ENCODE results near the gene ZDHHC18.
A peak's percentile ranks its signal among the peaks of the same experiment; 100 is the strongest.

Gene ZDHHC18

DNA sequence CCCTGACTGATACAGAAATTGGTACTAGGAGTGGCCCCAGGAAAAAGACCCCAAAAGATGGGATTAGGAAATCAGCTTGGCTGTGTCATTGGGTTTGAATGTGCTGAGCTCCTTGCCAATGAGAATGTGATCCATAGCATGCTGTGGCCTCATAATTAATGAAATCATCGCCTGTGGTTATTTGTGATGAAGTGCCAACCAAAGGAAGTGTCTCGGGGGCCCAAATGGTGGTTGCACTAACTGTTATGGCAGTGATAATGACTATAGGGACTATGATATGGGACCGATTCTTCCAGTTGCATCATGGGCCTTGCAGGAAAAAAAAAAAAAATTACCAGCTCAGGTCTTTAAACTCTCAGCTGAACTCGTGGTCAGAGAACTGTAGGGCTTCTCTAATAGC, 15.4 kb upstream of the ZDHHC18 start:
- H3K4me3 Mint-ChIP-seq, result no peak overlapping the region
- H3K36me3 Mint-ChIP-seq (ENCODE audit: low read depth), result no peaks in the 10 kb centered on the region
- H3K9me3 Mint-ChIP-seq, result no peaks in the 10 kb centered on the region
- H3K27ac Mint-ChIP-seq, result peak overlapping the region; percentile 31
- H3K4me1 Mint-ChIP-seq (ENCODE audit: low read depth), result peaks cover 17% of the 10 kb centered on the region
- no peaks in the 10 kb centered on the region for H3K27me3 Mint-ChIP-seq (ENCODE audit: low read depth)
- no peak for DNase-seq (ENCODE audit: low spot score)

DNA sequence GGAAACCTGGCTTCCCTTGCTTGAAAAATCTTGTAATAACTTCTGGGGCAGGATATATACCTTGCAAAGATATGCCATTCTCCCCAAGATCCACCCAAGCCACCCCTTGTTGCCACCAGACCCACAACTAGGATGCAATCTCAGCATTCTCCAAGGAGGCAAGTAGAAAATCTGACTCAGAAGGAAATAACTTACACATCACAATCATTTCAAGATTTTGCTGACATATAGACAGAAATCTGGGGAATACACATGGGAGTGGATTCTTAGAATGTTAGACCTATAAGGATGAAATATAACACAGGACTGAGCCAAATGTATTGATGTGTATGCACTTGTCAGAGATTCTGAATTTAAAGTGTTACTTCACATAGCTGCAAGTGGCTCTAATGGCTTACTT, 14.8 kb upstream of the ZDHHC18 start:
- no peak overlapping the region for H3K27ac Mint-ChIP-seq
- H3K36me3 Mint-ChIP-seq (ENCODE audit: low read depth), result no peaks in the 10 kb centered on the region
- H3K27me3 Mint-ChIP-seq (ENCODE audit: low read depth), result no peaks in the 10 kb centered on the region
- H3K4me1 Mint-ChIP-seq (ENCODE audit: low read depth), result peaks cover 17% of the 10 kb centered on the region
- H3K9me3 Mint-ChIP-seq, result no peaks in the 10 kb centered on the region
- DNase-seq (ENCODE audit: low spot score), result no peak
- no peak overlapping the region for H3K4me3 Mint-ChIP-seq

DNA sequence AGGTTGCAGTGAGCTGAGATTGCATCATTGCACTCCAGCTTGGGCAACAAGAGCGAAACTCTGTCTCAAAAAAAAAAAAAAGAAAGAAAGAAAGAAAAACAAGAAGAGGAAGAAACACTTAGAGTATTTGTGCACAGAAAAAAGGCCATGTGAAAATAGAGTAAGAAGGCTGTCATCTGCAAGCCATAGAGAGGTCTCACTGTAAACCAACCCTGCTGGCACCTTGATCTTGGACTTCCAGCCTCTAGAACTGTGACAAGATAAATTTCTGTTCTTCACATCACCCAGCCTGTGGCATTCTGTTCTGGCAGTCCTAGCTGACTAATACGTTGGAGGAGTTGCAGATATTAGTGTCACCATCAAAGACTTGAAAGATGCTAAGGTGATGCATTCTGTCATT, 12.1 kb upstream of the ZDHHC18 start:
- no peak for DNase-seq (ENCODE audit: low spot score)
- no peaks in the 10 kb centered on the region for H3K36me3 Mint-ChIP-seq (ENCODE audit: low read depth)
- no peak overlapping the region for H3K4me3 Mint-ChIP-seq
- H3K27me3 Mint-ChIP-seq (ENCODE audit: low read depth), result no peaks in the 10 kb centered on the region
- H3K9me3 Mint-ChIP-seq, result no peaks in the 10 kb centered on the region
- H3K27ac Mint-ChIP-seq, result no peak overlapping the region
- peaks cover 17% of the 10 kb centered on the region for H3K4me1 Mint-ChIP-seq (ENCODE audit: low read depth)

DNA sequence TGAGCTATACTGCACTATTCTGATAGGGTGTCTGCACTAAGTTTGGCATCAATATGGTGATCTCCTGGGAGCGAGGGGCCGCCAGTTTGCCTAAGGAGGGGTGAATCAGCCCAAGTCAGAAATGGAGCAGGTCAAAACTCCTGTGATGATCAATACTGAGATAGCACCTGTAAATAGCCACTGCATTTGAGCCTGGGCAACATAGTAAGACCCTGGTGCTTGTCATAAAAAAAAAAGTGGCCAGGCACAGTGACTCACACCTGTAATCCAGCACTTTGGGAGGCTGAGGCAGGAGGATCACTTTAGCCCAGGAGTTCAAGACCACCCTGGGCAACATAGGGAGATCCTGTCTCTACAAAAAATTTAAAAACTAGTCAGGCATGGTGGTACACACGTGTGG, 11.6 kb upstream of the ZDHHC18 start:
- no peak for DNase-seq (ENCODE audit: low spot score)
- Mint-ChIP-seq H3K27ac (no peak overlapping the region), H3K4me3 (no peak overlapping the region), H3K4me1 (ENCODE audit: low read depth) (peaks cover 17% of the 10 kb centered on the region), H3K27me3 (ENCODE audit: low read depth) (no peaks in the 10 kb centered on the region), H3K36me3 (ENCODE audit: low read depth) (no peaks in the 10 kb centered on the region), H3K9me3 (no peaks in the 10 kb centered on the region)

DNA sequence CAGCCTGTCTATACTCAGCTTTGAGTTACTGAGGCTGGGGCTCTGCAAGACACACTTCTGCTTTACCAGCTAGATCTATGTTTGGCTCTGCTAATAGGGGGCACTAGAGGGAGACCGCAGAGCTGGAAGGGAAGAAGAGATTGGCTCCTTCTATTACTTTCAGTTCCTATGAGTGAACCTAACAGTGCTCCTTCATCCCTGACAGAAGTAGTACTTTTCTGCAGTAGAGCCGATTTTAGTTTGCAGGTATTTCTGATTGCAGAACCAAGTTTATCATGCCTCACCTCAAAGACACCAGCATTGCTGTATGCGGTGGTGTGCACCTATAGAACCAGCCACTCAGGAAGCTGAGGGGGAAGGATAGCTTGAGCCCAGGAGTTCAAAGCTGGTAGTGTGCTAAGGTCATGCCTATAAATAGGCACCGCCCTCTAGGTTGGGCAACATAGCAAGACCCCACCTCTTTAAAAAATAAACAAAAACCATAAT, 5.7 kb upstream of the ZDHHC18 start:
- peak overlapping the region; percentile 49 for H3K4me3 Mint-ChIP-seq
- DNase-seq (ENCODE audit: low spot score), result no peak
- H3K9me3 Mint-ChIP-seq, result no peaks in the 10 kb centered on the region
- no peak overlapping the region for H3K27ac Mint-ChIP-seq
- H3K4me1 Mint-ChIP-seq (ENCODE audit: low read depth), result peaks cover 13% of the 10 kb centered on the region
- no peaks in the 10 kb centered on the region for H3K27me3 Mint-ChIP-seq (ENCODE audit: low read depth)
- no peaks in the 10 kb centered on the region for H3K36me3 Mint-ChIP-seq (ENCODE audit: low read depth)

DNA sequence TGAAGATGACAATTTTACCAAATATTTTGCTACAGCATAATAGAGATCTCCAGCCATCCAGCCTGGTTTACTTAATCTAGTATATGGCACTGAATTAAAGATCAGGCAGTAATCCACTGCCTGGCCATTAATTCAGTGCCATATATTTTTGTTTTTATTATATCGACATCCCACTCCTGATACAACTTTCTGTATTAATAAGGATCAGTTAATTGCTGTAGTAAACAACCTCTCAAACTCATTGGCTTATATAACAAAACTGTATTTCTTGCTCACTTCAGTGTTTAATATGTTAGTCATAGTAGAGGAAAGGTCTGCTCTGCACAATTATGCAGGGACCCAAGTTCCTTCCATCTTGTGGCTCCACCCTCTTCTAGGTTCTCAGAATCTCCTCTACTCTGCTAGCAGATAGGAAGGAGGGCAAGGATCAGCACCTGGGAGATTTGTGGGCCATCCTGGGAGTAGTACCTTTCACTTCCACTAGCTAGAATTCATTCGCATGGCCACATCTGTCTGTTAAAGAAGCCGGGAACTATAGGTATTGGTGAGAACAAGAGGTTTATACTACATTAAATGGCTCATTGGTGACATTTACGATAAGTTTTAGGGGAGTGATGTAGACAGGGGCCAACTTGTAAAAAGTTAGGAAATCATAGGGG, 3.6 kb upstream of the ZDHHC18 start:
- H3K27me3 Mint-ChIP-seq (ENCODE audit: low read depth), result no peaks in the 10 kb centered on the region
- no peak overlapping the region for H3K4me3 Mint-ChIP-seq
- H3K36me3 Mint-ChIP-seq (ENCODE audit: low read depth), result peaks cover 5% of the 10 kb centered on the region
- no peaks in the 10 kb centered on the region for H3K9me3 Mint-ChIP-seq
- peaks cover 18% of the 10 kb centered on the region for H3K4me1 Mint-ChIP-seq (ENCODE audit: low read depth)
- no peak for DNase-seq (ENCODE audit: low spot score)
- no peak overlapping the region for H3K27ac Mint-ChIP-seq

DNA sequence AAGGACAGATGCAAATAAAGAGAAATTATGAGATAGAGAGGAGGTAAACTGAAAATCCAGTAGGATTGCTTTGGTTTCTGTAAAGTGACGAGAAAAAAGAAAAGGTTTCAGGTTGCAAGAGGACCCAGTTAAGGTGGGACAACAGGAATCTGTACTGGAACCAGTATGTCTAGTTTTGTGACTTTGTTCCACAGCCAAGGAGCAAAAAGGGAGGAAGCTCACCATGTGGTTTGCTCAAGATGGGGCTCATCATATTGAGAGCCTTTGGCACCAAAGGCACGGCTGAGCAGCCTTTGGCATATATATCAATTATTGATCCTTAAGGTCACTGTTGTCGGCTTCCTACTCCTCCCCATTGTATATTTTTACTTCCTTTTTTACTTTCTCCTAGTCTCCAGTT, 1.8 kb upstream of the ZDHHC18 start:
- H3K4me1 Mint-ChIP-seq (ENCODE audit: low read depth), result peaks cover 36% of the 10 kb centered on the region
- peaks cover 19% of the 10 kb centered on the region for H3K36me3 Mint-ChIP-seq (ENCODE audit: low read depth)
- H3K27ac Mint-ChIP-seq, result no peak overlapping the region
- no peak for DNase-seq (ENCODE audit: low spot score)
- H3K4me3 Mint-ChIP-seq, result no peak overlapping the region
- H3K27me3 Mint-ChIP-seq (ENCODE audit: low read depth), result no peaks in the 10 kb centered on the region
- no peaks in the 10 kb centered on the region for H3K9me3 Mint-ChIP-seq

DNA sequence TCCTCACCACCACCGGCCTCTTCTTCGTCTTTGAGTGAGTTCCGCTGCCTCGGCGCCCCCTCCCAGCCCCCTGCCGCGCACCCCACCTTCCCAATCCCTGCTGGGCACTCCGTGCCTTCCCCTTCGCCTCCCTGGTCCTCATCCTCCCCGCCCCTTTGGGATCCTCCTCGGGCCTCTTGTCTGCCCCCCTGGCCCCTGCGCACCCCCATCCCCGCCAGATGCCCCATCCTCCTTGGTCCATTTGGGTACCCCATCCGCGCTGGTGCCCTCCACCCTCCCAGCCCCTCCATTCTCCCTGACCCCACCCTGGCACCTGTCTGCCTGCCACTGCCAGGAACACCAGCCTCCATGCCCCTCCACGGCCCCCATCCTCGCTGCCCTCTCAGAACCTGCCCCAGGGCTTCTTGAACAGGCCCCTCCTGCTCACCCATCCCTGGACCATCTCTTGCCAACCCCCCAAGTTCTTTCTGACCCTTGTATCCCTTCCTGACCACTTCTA, 667 bp downstream of the ZDHHC18 start:
- no peak for DNase-seq (ENCODE audit: low spot score)
- peak overlapping the region; percentile 91 for H3K27ac Mint-ChIP-seq
- H3K4me3 Mint-ChIP-seq, result peak overlapping the region; percentile 97
- H3K27me3 Mint-ChIP-seq (ENCODE audit: low read depth), result no peaks in the 10 kb centered on the region
- H3K9me3 Mint-ChIP-seq, result no peaks in the 10 kb centered on the region
- peaks cover 44% of the 10 kb centered on the region for H3K4me1 Mint-ChIP-seq (ENCODE audit: low read depth)
- H3K36me3 Mint-ChIP-seq (ENCODE audit: low read depth), result peaks cover 29% of the 10 kb centered on the region

DNA sequence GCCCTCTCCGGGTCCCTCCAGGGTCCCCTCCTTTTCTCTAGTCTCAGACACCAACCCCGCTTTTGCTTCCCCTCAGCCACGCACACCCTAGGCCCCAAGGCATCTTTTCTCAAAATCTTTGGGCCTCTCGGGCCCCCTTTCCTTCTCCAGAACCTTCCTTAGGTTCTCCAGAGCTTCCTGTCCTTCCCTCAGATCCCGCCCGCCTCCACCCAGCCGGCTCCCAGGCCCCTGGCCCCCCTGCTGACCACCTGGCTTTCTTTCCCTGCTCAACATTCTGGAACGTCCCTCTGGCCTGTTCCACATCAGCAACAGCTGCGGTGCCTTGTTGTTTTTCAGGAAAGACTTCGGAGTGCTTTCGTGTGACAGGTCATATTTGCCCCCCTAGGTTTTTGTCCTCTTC, 1.2 kb downstream of the ZDHHC18 start:
- Mint-ChIP-seq H3K4me3 (peak overlapping the region; percentile 97), H3K27me3 (ENCODE audit: low read depth) (no peaks in the 10 kb centered on the region), H3K36me3 (ENCODE audit: low read depth) (peaks cover 33% of the 10 kb centered on the region), H3K9me3 (no peaks in the 10 kb centered on the region), H3K4me1 (ENCODE audit: low read depth) (peaks cover 49% of the 10 kb centered on the region), H3K27ac (peak overlapping the region; percentile 91)
- no peak for DNase-seq (ENCODE audit: low spot score)

DNA sequence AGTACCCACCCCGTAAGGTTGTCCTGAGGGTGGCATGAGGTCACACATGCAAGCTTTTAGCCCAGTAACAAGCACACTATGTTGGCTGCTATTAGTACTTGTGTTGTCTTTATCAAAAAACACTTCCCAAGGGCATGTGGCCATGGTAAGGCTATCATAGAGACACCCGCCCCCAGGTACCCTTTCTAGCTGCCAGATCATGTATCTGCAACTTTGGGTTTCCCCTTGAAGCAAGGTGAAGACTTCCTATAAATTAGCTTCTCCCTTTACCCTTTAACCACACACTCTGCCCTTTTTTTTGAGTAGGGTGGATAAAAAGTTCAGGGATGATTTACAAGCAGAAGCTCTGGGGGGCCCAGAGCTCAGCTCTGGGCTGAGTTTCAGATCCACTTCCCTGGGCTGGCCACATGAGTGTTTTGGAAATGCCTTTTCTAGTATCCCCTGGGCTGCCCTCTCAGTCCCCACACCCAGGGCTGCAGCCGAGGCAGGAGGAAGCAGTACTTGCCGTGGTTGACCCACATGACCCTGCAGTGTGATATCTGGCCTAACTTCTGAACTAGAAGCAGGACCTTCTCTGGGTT, 2.0 kb downstream of the ZDHHC18 start:
- H3K36me3 Mint-ChIP-seq (ENCODE audit: low read depth), result peaks cover 40% of the 10 kb centered on the region

DNA sequence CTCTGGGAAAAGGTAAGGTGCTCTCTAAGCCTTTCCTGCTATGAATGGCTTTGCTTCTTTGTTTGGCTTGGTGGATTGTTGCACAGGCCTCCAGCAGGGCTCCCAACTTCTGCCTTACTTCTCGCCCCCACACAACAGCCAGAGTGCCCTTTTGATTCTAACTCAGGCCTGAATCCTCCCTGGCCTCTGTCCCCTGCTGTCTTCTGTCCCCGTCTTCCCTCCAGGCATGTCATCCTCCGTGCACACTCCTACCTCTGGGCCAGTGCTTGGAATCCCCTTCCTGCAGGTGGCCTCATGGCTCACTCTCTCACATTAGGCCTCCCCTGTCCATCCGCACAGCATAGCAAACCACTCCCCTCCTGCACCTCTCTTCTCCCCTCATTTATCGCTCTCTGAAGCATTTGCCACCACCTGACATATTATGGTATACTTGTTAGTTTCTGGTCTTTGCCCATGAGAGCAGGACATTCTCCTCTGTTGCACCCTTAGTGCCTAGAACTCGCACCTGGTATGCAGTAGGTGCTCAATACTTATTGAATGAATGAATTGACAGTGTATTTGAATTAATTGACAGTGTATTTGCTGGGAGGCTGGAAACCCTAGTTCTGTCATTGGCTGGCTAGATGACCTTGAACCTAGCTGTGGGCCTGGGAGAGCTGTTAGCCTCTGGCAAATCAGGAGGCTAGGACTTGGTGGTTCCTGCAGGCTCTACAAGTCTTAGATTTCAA, 2.9 kb downstream of the ZDHHC18 start:
- H3K36me3 Mint-ChIP-seq (ENCODE audit: low read depth), result peaks cover 47% of the 10 kb centered on the region
- H3K27ac Mint-ChIP-seq, result peak overlapping the region; percentile 91

More for the DNA sequence above, 2.0 kb downstream of the ZDHHC18 start:
- peak overlapping the region; percentile 91 for H3K27ac Mint-ChIP-seq
- peaks cover 54% of the 10 kb centered on the region for H3K4me1 Mint-ChIP-seq (ENCODE audit: low read depth)
- peak; percentile 32 for DNase-seq (ENCODE audit: low spot score)
- no peaks in the 10 kb centered on the region for H3K27me3 Mint-ChIP-seq (ENCODE audit: low read depth)
- H3K4me3 Mint-ChIP-seq, result peak overlapping the region; percentile 97
- H3K9me3 Mint-ChIP-seq, result no peaks in the 10 kb centered on the region

DNA sequence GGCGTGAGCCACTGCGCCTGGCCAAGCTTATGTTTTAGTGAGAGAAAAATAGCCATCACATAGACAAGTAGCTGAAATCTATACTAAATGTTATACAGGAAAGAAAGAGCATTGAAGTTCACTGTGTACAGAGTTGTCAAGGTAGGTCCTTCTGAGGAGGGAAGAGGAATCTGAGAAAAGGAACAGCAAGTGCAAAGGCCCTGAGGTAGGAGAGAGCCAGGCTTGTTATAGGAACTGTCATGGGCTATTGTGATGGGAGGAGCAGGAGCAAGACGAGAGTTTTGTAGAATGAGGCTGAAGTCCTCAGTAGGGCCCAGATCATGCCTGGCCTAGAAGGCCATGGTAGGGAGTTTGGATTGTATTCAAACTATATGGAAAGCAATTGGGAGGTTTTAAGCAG, 4.6 kb downstream of the ZDHHC18 start:
- no peaks in the 10 kb centered on the region for H3K27me3 Mint-ChIP-seq (ENCODE audit: low read depth)
- H3K9me3 Mint-ChIP-seq, result no peaks in the 10 kb centered on the region
- peak overlapping the region; percentile 60 for H3K27ac Mint-ChIP-seq
- H3K4me3 Mint-ChIP-seq, result no peak overlapping the region
- peaks cover 66% of the 10 kb centered on the region for H3K4me1 Mint-ChIP-seq (ENCODE audit: low read depth)
- no peak for DNase-seq (ENCODE audit: low spot score)
- peaks cover 59% of the 10 kb centered on the region for H3K36me3 Mint-ChIP-seq (ENCODE audit: low read depth)

More for the DNA sequence above, 2.9 kb downstream of the ZDHHC18 start:
- Mint-ChIP-seq H3K4me1 (ENCODE audit: low read depth) (peaks cover 63% of the 10 kb centered on the region), H3K27me3 (ENCODE audit: low read depth) (no peaks in the 10 kb centered on the region), H3K4me3 (peak overlapping the region; percentile 97), H3K9me3 (no peaks in the 10 kb centered on the region)
- no peak for DNase-seq (ENCODE audit: low spot score)

DNA sequence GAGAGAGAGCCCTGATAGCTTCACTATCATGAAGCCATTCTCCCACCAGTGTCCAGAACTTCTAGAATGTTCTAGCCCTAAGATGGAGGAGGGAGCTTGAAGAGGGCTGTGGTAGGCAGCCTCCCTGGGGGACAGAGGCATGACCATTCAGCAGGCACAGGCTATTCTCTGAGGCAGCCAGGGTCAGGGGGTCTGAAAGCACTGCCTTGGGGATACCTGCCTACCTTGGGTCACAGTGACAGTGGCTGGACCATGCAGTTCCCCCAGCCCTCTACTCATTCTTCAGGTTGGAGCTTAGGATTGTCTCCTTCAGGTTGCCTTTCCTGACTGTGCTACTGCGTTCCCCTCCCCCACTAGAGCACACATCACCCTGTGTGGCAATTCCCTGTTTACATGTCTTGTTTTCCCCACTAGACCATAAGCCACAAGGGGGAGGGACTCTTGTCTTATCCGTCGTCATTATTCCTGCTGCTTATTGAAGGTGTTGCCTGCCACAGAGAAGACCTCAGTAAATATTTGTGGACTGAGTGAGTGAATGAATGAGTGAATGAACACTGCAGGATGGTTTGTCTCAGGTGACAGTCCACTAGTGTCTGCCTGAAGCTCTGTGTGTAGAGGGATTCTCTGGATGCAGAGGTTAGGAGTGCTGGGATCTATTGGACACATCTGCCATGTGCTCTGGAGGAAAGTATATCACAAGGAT, 5.2 kb downstream of the ZDHHC18 start:
- H3K27me3 Mint-ChIP-seq (ENCODE audit: low read depth), result no peaks in the 10 kb centered on the region
- no peak overlapping the region for H3K4me3 Mint-ChIP-seq
- H3K27ac Mint-ChIP-seq, result peak overlapping the region; percentile 99
- H3K4me1 Mint-ChIP-seq (ENCODE audit: low read depth), result peaks cover 66% of the 10 kb centered on the region
- H3K36me3 Mint-ChIP-seq (ENCODE audit: low read depth), result peaks cover 62% of the 10 kb centered on the region
- no peak for DNase-seq (ENCODE audit: low spot score)
- no peaks in the 10 kb centered on the region for H3K9me3 Mint-ChIP-seq
